RWPE1 (cell line): ENCODE results near the gene BRCA2.

Source experiments
- CTCF ChIA-PET: fragments of 350-600 bp; sonication (Branson Sonifier 250); formaldehyde crosslinking; extraction: SDS; loops from one replicate; lab custom pipeline; 2021; lab: Yijun Ruan, JAX
- POLR2A ChIA-PET: fragments of 400-600 bp; formaldehyde crosslinking; extraction: SDS; loops from one replicate; lab custom pipeline; 2020; ENCODE audit warnings: antibody characterized with exemption; ENCODE audit not compliant: low non-redundant PET; lab: Yijun Ruan, JAX
- DNase-seq: peaks from one replicate; pipeline ENCODE4 v3.0.0; 2012; ENCODE audit warnings: low spot score
- H3K27ac ChIP-seq: fragments of 450-650 bp; 2 replicates; pipeline ENCODE4 v1.5.1; 2017
- TF ChIP-seq, protein P1 (sequence below): fragments of 450-650 bp; conservative IDR thresholded peaks from 2 replicates; pipeline ENCODE4 v1.5.1; 2017; ENCODE audit warnings: low read depth, mild to moderate bottlenecking

Gene BRCA2

DNA sequence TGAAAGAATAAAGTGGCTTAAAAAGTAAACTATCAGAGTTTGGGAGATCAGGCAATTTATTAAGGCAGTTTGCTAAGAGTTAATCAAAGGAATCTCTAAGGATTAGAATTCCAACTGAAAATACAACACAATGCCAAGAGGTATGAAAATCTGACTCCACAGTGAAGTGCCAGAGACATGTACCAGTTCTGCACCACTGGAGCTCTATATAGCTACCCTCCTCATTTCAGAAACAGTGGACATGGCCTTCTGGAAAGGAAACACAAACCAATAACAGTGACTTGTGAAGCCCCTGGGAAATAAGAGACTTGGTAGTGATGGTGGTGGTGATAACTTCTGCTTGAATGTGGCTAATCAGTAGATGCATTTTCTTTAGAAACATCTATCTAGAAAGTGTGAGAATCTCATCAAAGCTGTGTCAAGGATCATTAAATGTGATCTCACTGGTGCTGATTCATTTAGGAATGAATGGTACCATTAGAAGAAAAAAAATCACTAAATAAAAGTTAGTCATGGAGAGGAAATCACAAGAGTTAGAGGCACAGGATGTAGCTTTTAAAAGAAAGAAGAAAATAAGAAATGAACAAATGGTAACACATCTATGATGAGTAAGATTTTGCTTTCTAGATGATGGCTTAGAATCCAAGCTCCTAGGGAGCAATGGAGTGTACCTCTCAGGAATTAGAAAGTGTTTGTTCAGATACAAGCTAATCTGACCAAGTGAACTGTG, 132.8 kb downstream of the BRCA2 start:
- no peak overlapping the region for H3K27ac ChIP-seq
- CTCF ChIA-PET = no interaction called here
- DNase-seq = no peak
- POLR2A ChIA-PET = no interaction called here
- TF ChIP-seq, protein P1, sequence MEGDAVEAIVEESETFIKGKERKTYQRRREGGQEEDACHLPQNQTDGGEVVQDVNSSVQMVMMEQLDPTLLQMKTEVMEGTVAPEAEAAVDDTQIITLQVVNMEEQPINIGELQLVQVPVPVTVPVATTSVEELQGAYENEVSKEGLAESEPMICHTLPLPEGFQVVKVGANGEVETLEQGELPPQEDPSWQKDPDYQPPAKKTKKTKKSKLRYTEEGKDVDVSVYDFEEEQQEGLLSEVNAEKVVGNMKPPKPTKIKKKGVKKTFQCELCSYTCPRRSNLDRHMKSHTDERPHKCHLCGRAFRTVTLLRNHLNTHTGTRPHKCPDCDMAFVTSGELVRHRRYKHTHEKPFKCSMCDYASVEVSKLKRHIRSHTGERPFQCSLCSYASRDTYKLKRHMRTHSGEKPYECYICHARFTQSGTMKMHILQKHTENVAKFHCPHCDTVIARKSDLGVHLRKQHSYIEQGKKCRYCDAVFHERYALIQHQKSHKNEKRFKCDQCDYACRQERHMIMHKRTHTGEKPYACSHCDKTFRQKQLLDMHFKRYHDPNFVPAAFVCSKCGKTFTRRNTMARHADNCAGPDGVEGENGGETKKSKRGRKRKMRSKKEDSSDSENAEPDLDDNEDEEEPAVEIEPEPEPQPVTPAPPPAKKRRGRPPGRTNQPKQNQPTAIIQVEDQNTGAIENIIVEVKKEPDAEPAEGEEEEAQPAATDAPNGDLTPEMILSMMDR = no peak

DNA sequence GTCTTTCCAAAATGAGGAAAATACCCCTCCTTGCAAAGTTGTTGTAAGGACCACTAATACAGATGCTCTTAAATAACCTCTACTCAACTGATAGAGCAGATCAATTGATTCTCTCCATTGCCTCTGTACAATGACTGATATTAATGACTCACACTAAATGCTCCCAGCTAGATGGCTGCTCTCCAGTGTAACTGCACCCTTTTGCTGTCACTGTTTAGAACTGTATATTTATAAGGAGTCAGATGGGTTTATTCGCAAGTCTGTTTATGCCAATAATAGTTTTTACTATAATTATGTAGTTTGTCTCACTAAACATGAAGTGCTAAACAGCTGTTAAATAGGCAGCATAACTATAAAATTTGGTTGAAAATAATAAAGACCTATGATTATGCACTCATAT, 133.7 kb downstream of the BRCA2 start:
- POLR2A ChIA-PET = no interaction called here
- DNase-seq = no peak
- TF ChIP-seq, protein P1 = no peak
- no peak overlapping the region for H3K27ac ChIP-seq
- CTCF ChIA-PET = no interaction called here
